Tibial nerve (tissue), 4 donors: ENCODE data around the gene POLR3B.

Experiments used
- CTCF ChIP-seq, 5 experiments: fragments of 200-600 bp in 3 of 5; fragments of 450-650 bp in 2 of 5; sonication (generic) in 3 of 5; IDR thresholded peaks; one replicate each; pipeline ENCODE4 v1.5.1; 2016 to 2019; ENCODE audit warnings: antibody characterized with exemption in 5 of 5, mild to moderate bottlenecking in 3 of 5, moderate library complexity in 2 of 5
- EP300 ChIP-seq, 2 donors: sonication (generic); formaldehyde crosslinking; IDR thresholded peaks; one replicate each; pipeline ENCODE4 v1.6.1; 2017; ENCODE audit warnings: antibody characterized with exemption in 2 of 2, mild to moderate bottlenecking in 1 of 2
- POLR2A ChIP-seq, 2 donors: fragments of 450-650 bp; IDR thresholded peaks; one replicate each; pipeline ENCODE4 v1.6.1; 2017; ENCODE audit warnings: antibody characterized with exemption in 2 of 2, mild to moderate bottlenecking in 2 of 2, moderate library complexity in 2 of 2

DNA sequence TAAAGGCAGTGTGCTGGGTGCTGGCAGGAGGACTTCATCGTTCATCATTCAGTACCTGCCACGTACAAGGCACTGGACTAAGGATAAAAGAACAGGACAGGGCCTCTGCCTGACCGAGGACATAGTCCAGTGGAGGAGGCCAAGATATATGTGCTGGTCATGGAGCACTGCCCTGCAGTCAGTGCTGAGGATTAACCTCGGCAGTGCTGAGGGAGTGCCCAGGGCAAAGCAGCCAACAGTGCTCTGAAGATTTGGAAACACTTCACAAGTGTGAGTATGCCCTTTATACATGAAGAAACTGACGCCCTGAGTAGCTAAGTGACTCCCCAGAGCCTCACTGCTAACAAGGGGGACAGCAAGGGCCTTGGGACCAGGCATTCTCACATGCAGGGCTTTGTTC, 153.8 kb downstream of the POLR3B start:
- TF ChIP-seq CTCF (IDR thresholded peaks at IDR 0.05) (no peak), EP300 (IDR thresholded peaks at IDR 0.05) (no peak), POLR2A (IDR thresholded peaks at IDR 0.05) (no peak)
